GM10847 (cell line): ENCODE results near the gene KIAA1614.

Experiments
- POLR2A ChIP-seq: IDR thresholded peaks from 2 replicates; pipeline ENCODE4 v1.6.1; 2011; ENCODE audit not compliant: insufficient read length; ENCODE audit errors: extremely low read depth

KIAA1614 gene

DNA sequence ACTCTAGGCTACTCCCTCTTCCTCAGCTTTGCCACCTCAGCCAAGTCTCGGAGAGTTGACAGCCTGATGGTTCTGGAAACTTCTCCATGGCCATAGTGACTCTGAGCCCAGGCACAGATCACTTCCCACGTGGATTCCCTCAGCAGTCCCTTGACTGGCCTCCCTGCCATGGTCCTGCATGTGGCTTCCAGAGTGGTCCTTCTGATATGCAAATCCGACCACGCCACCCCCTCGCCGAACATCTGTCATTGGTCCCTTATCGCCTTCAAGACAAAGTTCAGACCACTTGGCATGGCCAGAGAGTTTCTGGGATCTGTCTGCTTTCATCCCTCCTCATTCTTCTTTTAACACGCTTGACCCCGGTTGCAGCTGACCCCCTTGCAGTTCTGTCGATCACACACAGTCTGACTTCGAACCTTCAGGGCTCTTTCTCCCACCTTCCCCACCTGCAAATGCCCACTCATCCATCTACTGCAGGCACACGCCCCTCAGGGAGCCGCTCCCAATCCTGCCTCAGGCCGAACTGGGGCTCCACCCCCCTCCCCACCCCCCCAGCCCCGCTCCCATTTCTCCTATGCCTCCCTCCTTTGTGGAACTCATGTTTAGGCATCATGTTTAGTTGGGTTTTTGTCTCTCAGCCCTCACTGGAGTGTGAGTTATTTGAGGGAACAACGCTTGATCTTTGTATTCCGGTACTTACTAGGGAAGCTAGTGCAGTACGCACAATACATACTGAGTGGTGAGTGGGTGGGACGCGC is 29.0 kb downstream of the KIAA1614 start:
- TF ChIP-seq POLR2A = no peak

DNA sequence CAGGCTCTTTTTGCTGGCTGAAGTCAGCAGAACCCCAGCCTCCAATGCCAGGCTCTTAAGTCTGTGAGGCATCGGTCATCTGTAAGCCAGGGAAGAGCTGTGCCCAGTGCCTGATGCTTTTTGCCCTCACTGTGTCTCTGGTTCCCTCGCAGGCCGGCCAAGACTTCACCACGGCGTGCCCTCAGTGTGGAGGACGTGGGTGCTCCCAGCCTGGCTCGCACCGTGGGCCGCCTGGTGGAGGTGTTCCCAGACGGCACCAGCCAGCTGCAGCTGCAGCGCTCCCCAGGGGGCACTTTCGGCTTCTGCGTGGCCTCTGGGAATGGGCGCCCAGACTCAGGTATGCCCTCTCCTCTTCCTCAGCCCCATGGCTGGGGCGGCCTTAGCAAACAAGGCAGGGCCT is 32.5 kb downstream of the KIAA1614 start:
- no peak for TF ChIP-seq POLR2A

DNA sequence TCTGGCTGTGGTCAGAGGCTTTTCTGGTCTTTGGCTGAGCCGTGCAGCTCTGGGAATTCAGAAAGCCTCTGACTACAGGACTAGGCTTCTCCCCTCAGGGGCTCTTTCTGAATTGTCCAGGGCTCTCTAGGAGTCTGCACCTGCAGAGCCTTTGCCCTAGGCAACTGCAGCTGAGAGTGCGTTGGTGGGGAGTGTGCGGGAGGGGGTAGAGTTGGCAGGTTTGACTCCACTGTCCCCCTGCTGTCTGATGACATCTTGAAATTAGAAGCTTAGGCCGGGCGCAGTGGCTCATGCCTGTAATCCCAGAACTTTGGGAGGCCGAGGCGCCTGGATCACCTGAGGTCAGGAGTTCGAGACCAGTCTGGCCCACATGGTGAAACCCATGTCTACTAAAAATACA is 32.9 kb downstream of the KIAA1614 start:
- TF ChIP-seq POLR2A = no peak

DNA sequence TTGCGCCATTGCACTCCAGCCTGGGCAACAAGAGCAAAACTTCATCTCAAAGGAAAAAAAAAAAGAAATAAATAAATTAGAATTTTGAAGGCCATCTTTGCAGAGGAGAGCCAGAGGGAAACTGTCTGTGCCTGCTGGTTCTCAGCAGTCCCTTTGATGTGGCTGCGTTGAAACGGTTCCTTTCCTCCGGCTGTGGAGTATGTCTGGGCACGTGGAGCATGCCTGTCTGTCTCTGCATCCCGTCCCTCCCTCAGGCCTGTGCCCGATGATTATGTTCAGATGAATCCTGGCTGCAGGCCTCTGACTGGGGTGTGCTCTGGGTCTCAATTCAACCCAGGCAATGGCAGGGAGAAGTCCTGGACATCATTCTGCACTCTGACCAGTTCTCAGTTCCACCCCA is 33.4 kb downstream of the KIAA1614 start:
- no peak for TF ChIP-seq POLR2A

DNA sequence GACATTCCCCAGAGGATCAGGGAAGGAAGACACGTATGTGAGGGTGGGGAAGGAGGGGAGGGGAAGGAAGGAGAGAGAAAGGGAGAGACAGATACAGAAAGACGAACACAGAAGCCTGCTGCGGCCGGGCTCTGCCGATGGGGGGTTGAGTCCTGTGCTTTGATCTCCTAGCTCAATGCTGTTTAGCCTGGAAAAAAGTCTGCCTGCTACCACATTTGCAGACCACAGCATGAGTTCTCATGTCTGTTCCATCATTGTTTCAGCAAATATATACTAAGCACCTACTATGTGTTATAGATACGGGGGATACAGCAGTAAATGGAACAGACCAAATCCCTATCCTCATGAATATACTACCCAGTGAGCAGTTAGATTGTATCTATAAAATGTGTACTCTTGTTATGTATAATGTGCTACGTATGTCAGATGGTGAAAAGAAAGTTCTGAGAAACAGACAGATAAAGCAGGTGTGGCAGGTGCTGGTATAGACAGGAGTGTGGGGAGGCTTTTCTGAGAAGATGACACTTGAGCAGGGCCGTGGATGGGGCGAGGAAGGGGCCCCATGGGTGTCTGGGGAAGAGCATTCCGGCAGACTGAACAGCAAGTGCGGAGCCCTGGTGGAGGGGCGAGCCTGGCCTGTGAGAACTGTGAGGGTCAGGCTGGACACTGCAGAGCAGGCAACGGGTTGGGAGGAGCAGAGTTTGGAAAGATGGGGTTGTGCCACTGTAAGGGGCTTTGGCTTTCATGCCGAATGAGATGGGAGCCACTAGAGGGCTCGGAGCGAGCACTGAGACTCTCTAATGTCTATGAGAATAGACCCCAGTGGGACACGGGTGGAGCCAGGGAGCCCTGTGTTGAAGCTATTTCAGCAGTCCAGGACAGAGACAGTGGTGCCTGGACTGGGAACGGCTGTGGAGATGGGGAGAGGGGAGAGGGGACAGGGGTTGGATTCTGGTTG is 34.1 kb downstream of the KIAA1614 start:
- TF ChIP-seq POLR2A = no peak

DNA sequence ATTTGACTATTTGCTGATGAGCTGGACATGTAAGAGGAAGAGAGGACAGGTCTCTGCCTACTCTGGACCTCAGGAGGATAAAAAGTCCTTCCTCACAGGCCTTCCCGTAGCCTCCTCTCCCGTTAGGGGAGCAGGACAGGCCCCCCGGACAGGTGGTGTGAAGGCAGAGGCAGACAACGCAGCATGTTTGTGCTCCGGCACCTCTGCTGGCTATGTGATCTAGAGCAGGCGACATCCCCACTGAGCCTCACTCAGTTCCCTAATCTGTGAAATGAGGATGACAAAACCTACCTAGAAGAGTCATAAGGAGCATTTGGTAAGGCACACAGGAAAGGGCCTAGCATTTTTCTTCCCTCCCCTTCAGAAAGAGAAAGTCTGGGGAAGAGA is 34.8 kb downstream of the KIAA1614 start:
- TF ChIP-seq POLR2A = no peak

DNA sequence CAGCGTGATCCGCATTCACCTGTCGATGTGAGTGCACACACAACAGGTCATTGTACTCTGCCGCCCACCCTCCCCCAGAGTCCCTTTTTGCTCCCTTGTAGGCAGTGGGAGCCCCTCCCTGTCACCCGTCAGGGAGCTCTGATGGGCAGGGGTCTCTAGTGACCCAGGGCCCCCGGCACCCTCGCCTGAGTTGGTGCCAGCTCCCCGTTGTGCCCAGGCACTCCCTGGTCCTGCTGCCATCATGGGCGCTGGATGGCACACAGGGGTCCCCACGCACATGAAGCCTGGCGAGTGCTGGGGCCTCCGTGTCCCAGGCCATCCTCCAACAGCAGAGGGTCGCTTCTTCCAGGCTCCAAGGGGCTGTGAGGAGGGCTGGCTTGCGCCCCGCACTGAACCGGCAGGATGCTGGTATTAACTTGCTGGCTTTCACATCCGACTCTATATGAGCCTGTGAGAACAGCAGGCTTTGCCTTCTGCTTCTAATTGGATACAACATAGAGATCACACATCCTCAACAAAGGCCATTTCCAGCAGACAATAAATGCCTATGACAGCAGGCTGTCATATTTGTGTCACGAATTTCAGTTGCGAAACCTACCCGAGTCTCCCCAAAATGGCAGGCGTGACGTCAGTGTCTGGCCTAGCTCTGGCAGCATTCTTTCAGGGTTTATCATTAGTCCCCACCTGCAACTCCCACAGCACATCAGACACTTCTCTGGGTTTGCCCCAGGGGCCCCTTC is 35.4 kb downstream of the KIAA1614 start:
- no peak for TF ChIP-seq POLR2A

DNA sequence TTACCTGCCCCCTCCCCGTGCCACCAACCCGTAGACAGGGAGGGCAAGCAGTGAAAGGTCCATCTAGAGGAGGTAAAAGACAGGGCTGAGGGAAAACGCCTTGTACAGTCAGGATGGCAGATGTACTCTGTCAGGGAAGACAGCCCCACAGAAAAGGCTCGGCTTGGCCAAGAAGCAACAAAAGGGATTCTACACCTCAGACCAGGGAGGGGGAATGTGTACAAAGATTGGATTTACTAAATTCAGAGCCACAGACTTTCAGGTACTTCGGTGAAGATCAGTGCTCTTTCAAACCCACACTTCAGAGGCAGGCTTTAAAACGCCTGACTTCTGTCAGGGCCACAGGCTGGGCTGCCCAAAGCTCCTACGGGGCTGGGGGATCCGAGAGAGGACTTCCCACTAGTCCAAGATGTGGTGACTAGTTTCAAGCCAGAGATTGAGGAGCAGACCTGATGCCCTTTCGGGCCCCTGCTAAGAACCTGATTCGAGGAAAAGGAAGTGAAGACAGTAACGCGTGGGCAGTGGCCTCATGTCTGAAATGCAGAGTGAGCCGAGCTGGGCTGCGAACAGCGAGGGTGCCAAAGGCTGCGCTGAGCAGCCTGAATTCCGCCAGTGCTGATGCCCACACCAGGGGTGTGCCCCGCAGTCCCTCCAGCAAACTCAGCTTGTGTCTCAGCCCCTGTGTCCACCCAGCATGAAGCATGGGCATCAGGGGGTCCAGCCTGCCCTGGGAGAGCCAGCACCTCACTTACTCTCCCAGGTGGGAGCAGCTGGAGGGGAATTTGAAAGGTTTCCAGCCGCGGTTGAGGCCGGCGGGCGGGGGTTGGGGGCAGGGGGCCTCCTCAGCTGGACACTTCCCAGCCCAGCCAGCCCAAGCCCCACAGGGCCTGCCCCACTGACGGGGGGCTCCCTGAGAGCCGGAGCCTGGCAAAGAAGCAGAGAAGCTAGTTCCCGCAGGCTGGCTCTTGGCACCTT is 36.2 kb downstream of the KIAA1614 start:
- TF ChIP-seq POLR2A = no peak

DNA sequence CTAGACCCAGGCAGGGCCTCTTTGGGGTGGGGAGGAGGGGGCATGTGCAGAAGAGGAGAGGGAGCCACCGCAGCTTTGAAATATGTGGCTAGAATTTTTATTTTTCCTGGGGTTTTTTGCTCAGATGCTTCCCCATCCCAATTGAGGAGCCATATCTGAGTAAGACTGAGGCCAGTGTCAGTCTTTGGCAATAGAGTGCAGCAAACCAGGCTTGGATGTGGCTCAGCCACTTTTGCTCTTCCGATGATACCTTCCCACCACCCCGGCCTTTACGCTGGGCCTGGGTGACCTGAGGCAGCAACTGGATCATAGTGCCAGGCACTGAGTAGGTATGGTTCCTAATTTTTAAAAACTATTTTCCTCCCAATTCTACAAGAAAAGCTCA is 36.9 kb downstream of the KIAA1614 start:
- no peak for TF ChIP-seq POLR2A

DNA sequence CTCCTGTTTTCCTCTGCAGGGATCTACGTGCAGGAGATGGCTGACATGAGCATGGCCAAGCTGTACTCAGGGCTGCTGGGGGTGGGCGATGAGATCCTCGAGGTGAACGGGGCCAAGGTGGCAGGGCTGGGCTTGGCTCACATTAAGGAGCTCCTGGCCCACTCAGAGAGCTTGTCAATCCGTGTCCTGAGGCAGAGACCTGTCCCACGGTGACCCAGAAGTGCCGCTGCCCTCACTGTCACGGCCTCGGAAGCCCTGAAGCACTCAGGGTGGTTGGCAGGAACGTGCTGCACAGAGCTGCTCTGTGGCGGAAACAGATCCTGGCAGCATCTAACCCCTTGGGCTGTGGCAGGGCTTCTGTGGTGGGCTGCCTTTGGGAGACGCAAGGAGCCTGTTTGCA is 37.6 kb downstream of the KIAA1614 start:
- TF ChIP-seq POLR2A = no peak

DNA sequence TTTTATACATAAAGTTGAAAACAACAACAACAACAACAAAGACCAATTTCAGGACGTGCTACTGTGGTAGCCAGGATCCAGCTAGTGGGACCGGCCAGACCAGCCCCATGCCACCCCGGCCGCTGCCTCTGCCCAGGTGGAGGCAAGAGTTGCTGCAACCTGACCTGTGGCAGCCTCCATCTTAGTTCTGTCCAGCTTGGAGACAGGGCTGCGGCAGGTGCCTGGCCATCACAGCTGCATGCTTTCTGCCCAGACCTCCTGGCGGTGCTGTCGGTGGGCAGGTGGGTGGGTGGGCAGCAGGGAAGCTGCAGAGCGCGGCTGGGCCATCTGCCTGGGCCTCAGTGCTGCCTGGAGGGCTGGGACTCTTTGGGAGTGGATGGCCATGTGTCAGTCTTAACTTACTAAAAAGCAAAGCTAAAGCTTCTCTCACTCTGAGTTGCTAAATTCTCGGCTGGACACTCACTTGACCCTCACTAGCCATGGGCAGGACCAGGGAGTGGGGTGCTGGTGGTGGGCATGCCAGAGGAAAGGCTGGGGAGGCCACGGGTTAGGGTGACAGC is 38.6 kb downstream of the KIAA1614 start:
- no peak for TF ChIP-seq POLR2A

DNA sequence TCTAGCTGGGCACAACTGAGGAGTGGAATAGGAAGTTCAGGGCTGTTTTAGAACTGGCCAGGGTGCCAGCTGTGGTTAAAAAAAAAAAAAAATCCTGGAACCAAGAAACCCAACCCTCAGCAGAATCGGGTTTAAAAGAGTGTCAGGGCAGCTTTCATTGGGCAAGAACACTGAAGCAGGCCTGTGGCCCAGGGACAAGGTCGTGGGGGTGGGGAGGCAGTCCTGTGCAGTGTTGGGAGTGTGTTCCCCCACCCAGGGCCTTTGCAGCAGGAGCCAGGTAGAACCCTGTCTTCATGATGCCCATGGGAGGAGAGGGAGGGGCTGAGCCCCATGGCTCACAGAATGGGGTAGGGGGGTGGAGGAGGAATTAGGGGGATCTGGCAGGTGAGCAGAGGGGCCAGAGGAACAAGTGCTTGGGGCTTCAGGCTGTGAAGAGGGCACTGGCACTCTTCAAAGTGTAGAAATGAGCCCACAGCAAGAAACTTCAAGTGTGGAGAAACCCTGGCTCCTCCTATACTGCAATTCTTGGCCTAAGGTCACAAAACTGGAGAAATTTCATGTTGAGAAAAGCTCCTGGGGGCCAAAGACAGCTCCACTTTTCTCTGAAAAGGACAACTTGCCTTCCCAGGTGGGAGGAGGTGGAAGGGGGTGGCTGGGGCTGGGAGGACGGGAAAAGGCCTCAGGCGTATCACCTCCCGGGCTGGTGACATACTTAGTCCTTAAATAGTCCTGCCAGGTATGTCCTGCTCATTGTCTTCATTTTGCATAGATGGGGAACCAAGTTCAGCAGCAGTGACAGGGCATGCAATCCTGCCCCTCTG is 39.3 kb downstream of the KIAA1614 start:
- no peak for TF ChIP-seq POLR2A

DNA sequence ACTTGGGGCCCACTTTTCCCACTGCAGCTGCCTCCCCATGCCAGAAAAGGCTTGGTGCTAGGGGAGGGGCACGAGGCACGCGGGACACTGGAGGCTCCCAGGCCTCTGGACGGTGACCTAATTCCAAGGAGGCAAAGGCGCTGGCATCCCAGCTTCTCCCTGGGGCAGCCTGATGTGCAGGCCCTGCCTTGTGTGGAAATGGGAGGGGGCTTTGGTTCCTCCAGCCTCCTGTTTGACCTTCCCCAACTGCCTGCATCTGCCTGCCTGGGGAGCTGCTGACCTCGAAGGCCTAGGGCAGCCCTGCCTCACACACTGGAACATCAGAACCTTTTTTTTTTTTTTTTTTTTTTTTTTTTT is 39.9 kb downstream of the KIAA1614 start:
- no peak for TF ChIP-seq POLR2A

DNA sequence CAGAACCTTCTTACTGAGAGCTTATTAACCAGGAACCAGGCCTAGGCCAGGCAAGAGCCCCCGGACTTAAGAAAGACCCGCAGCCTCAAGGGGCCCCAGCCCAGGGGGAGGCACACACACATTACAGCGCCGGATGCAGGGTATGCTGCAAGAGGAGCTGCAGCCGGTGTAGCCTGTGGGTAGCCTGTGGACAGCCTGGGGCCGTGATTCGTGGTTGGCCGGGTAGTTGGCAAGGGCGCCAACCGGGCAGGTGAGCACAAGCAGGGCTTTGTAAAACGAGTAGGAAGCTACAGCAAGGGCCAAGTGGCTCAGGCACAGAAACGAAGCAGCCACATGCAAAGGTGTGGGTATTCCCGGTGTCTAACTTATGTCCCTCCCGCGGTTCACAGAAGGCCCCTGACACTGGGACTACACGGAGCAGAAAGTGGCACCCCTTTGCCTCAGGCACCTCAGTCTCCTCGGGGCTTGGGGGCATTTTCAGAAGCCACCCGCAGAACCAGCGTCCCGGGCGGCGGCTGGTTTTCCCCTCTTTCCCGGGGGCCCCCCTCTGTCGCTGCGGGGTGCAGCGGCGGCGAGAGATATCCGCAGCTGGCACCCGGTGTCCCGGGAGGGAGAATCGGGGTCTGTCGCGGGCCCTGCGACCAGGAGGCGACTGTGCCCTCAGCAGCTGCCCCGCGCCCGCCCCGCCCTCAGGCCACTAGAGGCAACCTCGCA is 40.8 kb downstream of the KIAA1614 start:
- TF ChIP-seq POLR2A = no peak
